Measurements from ENCODE around the gene DUS4L.

- TF ChIP-seq POLR2A (IDR thresholded peaks at IDR 0.05), result no peak
- TF ChIP-seq CTCF (IDR thresholded peaks at IDR 0.05), result no peak
Measured at GRCh38 chr7:107538001-107538400, 25.8 kb upstream of the DUS4L start.
